Heart left ventricle (tissue), 16 donors: ENCODE results near the gene PTPN12. TPM values are rescaled to one million over a fixed set of nuclear protein-coding genes. Genes with fewer than 3 reads are reported as not detected.

Experiments used
- ATAC-seq, 4 donors: fragments of 200-7000 bp; cut with Tn5 transposase; one replicate each; pipeline ENCODE4 v1.9.1; 2020 to 2022; ENCODE audit warnings: moderate library complexity in 4 of 4, mild to moderate bottlenecking in 3 of 4, moderate number of reproducible peaks in 1 of 4
- DNase-seq, 5 donors: peaks; one replicate each; pipeline ENCODE4 v3.0.0-alpha.2; 2020
- H3K27ac ChIP-seq, 12 donors: fragments of 200-600 bp; sonication (generic) in 4 of 12; one replicate each; pipeline versions ENCODE4 v1.5.0 to v1.8.0; 2016 to 2022; ENCODE audit warnings: mild to moderate bottlenecking in 2 of 12
- H3K27me3 ChIP-seq, 9 donors: fragments of 200-600 bp; sonication (generic) in 2 of 9; one replicate each; pipeline versions ENCODE4 v1.5.1 to v1.8.0; 2016 to 2022; ENCODE audit warnings: mild to moderate bottlenecking in 3 of 9
- H3K36me3 ChIP-seq, 9 donors: fragments of 200-600 bp; sonication (generic) in 2 of 9; one replicate each; pipeline versions ENCODE4 v1.5.0 to v1.8.0; 2018 to 2022; ENCODE audit warnings: mild to moderate bottlenecking in 2 of 9
- H3K4me1 ChIP-seq, 12 donors: fragments of 200-600 bp; sonication (generic) in 4 of 12; one replicate each; pipeline versions ENCODE4 v1.5.0 to v1.8.0; 2016 to 2022; ENCODE audit warnings: mild to moderate bottlenecking in 3 of 12
- H3K4me3 ChIP-seq, 12 donors: fragments of 200-600 bp; sonication (generic) in 4 of 12; one replicate each; pipeline versions ENCODE4 v1.5.0 to v1.8.0; 2017 to 2022; ENCODE audit warnings: mild to moderate bottlenecking in 9 of 12, moderate library complexity in 4 of 12
- H3K9me3 ChIP-seq, 12 donors: fragments of 200-600 bp; sonication (generic) in 4 of 12; one replicate each; pipeline versions ENCODE4 v1.5.0 to v1.8.0; 2016 to 2022; ENCODE audit warnings: mild to moderate bottlenecking in 1 of 12
- CTCF ChIP-seq, 12 donors: fragments of 200-600 bp; sonication (generic) in 4 of 12; IDR thresholded peaks; one replicate each; pipeline versions ENCODE4 v1.5.0 to v1.8.0; 2018 to 2022; ENCODE audit warnings: antibody characterized with exemption in 12 of 12, mild to moderate bottlenecking in 5 of 12
- POLR2A ChIP-seq, 2 donors: fragments of 450-650 bp; IDR thresholded peaks; one replicate each; pipeline ENCODE4 v1.6.1; 2017; ENCODE audit warnings: antibody characterized with exemption in 2 of 2, mild to moderate bottlenecking in 2 of 2, moderate library complexity in 2 of 2
- WGBS, 4 donors: extraction: QIAGEN DNeasy Blood & Tissue Kit in 2 of 4; methylation state at CpG; one replicate each; pipeline versions ENCODE4 v1.1.5 to v1.1.7; 2013 to 2018; 5-methylcytosine and 5-hydroxymethylcytosine counted together
- intact Hi-C, 10 donors: fragments of 100-400 bp; cut with DNase I; formaldehyde crosslinking; loops; one replicate each; pipeline versions ENCODE4 v1.11.1 to v1.14.2; 2022
- polyA plus RNA-seq, 2 donors: library from polyadenylated mRNA; stranded (reverse); fragments of 200-250 nt; gene quantifications; one replicate each; pipeline ENCODE4 v1.2.3, GENCODE V29; 2013
- total RNA-seq, 9 donors: library from RNA; depleted of rRNA in 2 of 9; stranded (reverse); fragments of >200 nt in 2 of 9; fragmentation: NEBNext Ultra II Directional in 3 of 9; extraction: Animal tissue kit (Norgen Biotek cat#: 25700) in 3 of 9; gene quantifications; one replicate each; pipeline versions ENCODE4 v1.1.0 to v1.2.4, GENCODE V29; 2016 to 2023
- donor health status: ischemic (EF 13 %, LVEDD 7.1; RV severe dilation, severe dysfunction).
- donor health status: healthy with polysubstance abuse.
- donor health status: DM: no; HTN: yes; CAD: no.
- donor health status: DM: no; HTN: no; CAD: no.
- donor health status: ischemic (EF 25% LVEDD 6.9; RV normal size, moderate dysfunction).
- donor health status: ischemic (EF 25% LVEDD 5.7; RV mildly dilated, moderate dysfunction).
- donor health status: healthy.
- donor health status: DM: yes; HTN: yes; CAD: no.
- donor health status: ischemic (EF 35%, LVEDD 5.7; RV mildly dilated, moderate dysfunction).
- donor health status: nonischemic (EF 11% LVEDD 7.7; RV severe dilation, severe dysfunction).
- donor health status: DM: yes; HTN: yes; CAD: no.
- donor health status: PGD.
- donor health status: ischemic (EF 29% LVEDD 5.4; RV normal size, mild dysfunction).
- donor health status: nonischemic (EF 23%, LVEDD 6.1; RV moderate dilation, normal function).

Gene PTPN12
- total and polyA plus RNA-seq, 11 donors = 33.9 to 83.9 (median 41.9) TPM

- Histone ChIP-seq H3K9me3 (peaks cover 0 to 13% (median 0%) of the 10 kb centered on the region in 12 donors), H3K4me1 (peaks cover 0 to 97% (median 46%) of the 10 kb centered on the region in 12 donors), H3K27me3 (no peaks in the 10 kb centered on the region), H3K36me3 (peaks cover 0 to under 1% (median 0%) of the 10 kb centered on the region in 9 donors), H3K4me3 (no peak overlapping the region), H3K27ac (peak overlapping the region in 9 of 12 donors; percentile 3 to 58 (median 36))
- TF ChIP-seq CTCF (IDR thresholded peaks at IDR 0.05) (no peak), POLR2A (IDR thresholded peaks at IDR 0.05) (no peak)
- 57 to 68% (median 64%) methylated on average over 3 of the region's 3 CpGs for WGBS, 4 donors
- DNase-seq (no peak), ATAC-seq (peak; percentile 43 to 62 (median 53))
- intact Hi-C loops = loop anchor here in 2 of 10 donors (5.0 to 10.0 kb wide), 2 partner anchors 38 to 56 kb away; no protein-coding TSS in a partner anchor
Observed at GRCh38 chr7:77549106-77549870, 12.2 kb downstream of the PTPN12 start.

- DNase-seq (no peak), ATAC-seq (no peak)
- H3K4me1 ChIP-seq = peaks cover 0 to 88% (median 40%) of the 10 kb centered on the region in 12 donors
- no peaks in the 10 kb centered on the region for H3K27me3 ChIP-seq
- TF ChIP-seq POLR2A (IDR thresholded peaks at IDR 0.05) = no peak
- no peak for TF ChIP-seq CTCF (IDR thresholded peaks at IDR 0.05)
- intact Hi-C loops = no loop called here
- peaks cover 0 to 6% (median 0%) of the 10 kb centered on the region in 9 donors for H3K36me3 ChIP-seq
- H3K27ac ChIP-seq = peak overlapping the region in 1 of 12 donors; percentile 11
- H3K4me3 ChIP-seq = no peak overlapping the region
- peaks cover 0 to 13% (median 0%) of the 10 kb centered on the region in 12 donors for H3K9me3 ChIP-seq
- WGBS, 4 donors = 76 to 83% (median 77%) methylated on average over 3 of the region's 3 CpGs
Observed at GRCh38 chr7:77550586-77550985, 13.5 kb downstream of the PTPN12 start.

GRCh38 chr7:77553123-77553522, 16.0 kb downstream of the PTPN12 start:
- intact Hi-C loops = no loop called here
- 72 to 82% (median 74%) methylated on average over 2 of the region's 2 CpGs for WGBS, 4 donors
- H3K4me3 ChIP-seq = no peak overlapping the region
- H3K4me1 ChIP-seq = peaks cover 0 to 68% (median 30%) of the 10 kb centered on the region in 12 donors
- H3K27ac ChIP-seq = no peak overlapping the region
- DNase-seq (no peak), ATAC-seq (no peak)
- TF ChIP-seq POLR2A (IDR thresholded peaks at IDR 0.05) = no peak
- no peak for TF ChIP-seq CTCF (IDR thresholded peaks at IDR 0.05)
- peaks cover 0 to 11% (median 0%) of the 10 kb centered on the region in 9 donors for H3K36me3 ChIP-seq
- peaks cover 0 to 13% (median 0%) of the 10 kb centered on the region in 12 donors for H3K9me3 ChIP-seq
- no peaks in the 10 kb centered on the region for H3K27me3 ChIP-seq

GRCh38 chr7:77558284-77558967, 21.3 kb downstream of the PTPN12 start:
- H3K36me3 ChIP-seq = peaks cover 0 to 11% (median 0%) of the 10 kb centered on the region in 9 donors
- ATAC-seq = no peak
- DNase-seq = no peak
- intact Hi-C loops = no loop called here
- H3K27ac ChIP-seq = no peak overlapping the region
- H3K4me1 ChIP-seq = peaks cover 0 to 66% (median 29%) of the 10 kb centered on the region in 12 donors
- peaks cover 0 to 8% (median 0%) of the 10 kb centered on the region in 12 donors for H3K9me3 ChIP-seq
- no peaks in the 10 kb centered on the region for H3K27me3 ChIP-seq
- no peak overlapping the region for H3K4me3 ChIP-seq
- TF ChIP-seq POLR2A (IDR thresholded peaks at IDR 0.05) (no peak), CTCF (IDR thresholded peaks at IDR 0.05) (no peak)
- 93 to 97% (median 95%) methylated on average over 2 of the region's 2 CpGs for WGBS, 4 donors
